AG20443 (cell line): ENCODE data around the gene MCMBP.
"Not testable (repeated sequence)": the region's sequence is repeated elsewhere in the genome, so short reads cannot be mapped to it uniquely, and the experiment has no call there.

ENCODE experiments used
- DNase-seq: peaks from one replicate; pipeline ENCODE4 v3.0.0; 2012; ENCODE audit warnings: low spot score, mixed read lengths

The MCMBP gene

GRCh38 chr10:119872860-119873681, 428 bp upstream of the MCMBP start:
- DNase-seq = peak; percentile 95

DNA sequence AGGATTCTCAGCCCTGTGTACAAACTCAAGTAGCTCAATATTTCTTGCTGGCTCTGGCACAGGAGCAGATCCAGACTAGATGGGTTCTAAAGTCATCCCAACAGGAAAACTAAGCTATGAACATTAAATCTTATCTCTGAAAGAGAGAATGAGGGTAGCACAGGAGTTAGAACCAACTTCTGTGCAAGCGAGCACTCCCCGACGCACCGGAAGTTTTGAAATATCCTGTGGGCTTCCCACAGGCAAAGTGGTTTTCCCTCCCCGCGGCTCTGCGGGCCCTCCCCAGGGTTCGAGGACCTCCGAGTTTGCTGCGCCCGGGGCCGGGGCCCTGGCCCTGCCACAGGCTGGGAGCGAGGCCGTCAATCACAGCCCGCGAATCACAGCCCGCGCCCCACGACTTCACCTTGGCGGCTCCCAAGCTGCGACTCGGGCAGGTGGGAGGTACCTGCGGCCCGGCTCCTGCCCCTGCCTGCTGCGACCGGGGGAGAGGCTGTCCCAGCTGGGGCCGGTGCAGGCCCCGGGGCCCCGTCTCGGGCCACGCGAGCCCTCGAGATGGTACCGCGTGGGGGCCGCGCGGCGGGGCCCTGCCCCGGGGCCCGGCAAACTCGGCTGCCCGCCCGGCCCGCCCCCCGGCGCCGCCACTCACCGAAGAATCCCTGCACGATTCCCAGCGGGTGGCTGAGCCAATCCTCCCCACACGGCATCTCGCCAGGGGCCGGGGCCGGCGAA, 598 bp downstream of the MCMBP start:
- peak; percentile 58 for DNase-seq

DNA sequence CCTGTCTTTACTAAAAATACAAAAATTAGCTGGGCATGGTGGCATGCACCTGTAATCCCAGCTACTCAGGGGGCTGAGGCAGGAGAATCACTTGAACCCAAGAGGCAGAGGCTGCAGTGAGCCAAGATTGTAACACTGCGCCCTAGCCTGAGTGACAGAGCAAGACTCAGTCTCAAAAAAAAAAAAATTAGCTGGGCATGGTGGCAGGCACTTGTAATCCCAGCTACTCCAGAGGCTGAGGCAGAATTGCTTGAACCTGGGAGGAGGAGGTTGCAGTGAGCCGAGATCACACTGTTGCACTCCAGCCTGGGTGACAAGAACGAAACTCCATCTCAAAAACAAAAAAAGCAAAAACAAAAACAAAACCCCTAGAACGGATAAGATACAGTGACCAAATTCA, 3.2 kb downstream of the MCMBP start:
- not testable (repeated sequence) for DNase-seq

DNA sequence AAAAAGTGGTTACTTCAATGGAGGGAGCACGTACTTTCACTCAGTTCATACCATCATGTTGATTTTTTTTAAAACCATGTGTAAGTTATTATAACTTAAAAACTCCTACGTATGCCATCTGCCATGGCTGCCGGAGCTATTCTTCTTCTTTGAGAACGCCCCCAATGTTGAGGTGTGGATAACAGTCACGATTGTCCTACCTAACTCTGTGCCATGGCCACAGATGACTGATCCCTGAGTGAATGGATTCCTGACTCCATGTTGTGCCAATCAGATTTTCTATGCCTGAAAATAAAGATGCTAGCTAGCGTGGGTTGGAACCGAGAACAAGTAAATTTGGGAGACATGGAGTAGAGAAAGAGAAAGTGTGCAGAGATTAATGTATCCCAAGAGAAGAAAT, 5.3 kb downstream of the MCMBP start:
- DNase-seq = no peak

- no peak for DNase-seq
Observed at GRCh38 chr10:119865699-119866240, 6.9 kb downstream of the MCMBP start.

DNA sequence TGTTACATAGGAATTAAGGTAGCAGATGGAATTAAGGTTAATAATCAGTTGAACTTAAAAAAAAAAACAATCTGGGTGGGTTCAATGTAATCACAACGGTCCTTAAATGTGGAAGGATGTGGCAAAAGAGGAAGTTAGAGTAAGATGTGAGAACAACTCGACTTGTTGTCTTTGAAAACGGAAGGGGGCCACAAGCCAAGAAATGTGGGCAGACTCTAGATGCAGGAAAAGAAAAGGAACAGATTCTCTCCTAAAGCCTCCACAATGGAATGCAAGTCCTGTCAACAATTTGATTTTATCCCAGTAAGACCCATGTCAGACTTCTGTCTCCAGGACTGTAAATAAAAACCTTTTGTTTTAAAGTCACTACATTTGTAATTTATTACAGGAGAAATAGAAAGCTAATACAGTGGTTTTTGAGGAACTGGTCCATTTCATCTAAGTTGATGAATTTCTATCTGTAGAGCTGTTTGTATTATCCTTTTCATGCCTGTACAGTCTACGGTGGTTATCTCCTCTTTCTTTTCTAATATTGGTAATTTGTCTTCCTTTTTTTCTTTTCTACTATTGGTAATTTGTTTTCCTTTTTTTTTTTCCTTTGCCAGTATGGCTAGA, 8.6 kb downstream of the MCMBP start:
- DNase-seq = no peak

DNA sequence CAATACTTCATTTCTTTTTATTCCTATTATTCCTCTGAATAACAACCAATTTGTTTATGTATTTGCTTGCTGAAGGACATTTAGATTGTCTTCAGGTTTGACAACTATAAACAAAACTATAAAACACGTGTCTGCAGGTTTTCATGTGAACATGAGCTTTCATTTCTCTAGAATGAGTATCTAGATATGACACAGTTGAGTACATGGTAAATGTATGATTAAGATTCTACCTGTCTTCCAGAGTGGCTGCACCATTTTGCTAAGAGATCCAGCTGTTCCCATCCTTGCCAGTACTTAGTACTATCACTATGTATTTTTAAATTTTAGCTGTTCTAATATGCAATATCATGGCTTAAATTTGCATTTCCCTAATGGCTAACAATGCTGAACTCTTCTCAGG, 10.1 kb downstream of the MCMBP start:
- DNase-seq = no peak

- DNase-seq = no peak
Observed at GRCh38 chr10:119860866-119861607, 11.6 kb downstream of the MCMBP start.

- peak; percentile 16 for DNase-seq
Observed at GRCh38 chr10:119859420-119860258, 13.0 kb downstream of the MCMBP start.

DNA sequence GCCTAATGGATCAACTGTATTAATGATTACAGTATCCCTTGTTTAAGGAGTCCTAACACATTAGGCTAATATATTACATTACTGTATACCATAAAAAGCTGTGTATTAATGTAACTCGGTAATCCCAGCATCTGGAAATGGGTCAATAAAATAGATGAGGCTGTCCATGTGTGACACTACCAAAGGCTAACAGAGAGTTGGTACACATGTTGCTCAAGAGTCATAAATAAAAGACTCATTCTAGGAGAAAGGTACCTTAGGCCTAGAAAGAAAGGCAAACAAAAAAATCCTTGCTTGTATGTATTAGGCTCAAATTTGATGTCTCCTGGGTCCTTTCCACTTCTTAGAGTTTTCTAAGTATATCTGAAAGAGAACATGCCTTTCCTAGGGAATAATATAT, 14.6 kb downstream of the MCMBP start:
- no peak for DNase-seq

GRCh38 chr10:119853574-119853973, 19.1 kb downstream of the MCMBP start:
- no peak for DNase-seq

- no peak for DNase-seq
Observed at GRCh38 chr10:119852822-119853221, 19.8 kb downstream of the MCMBP start.

- DNase-seq = no peak
Observed at GRCh38 chr10:119852277-119852676, 20.4 kb downstream of the MCMBP start.

DNA sequence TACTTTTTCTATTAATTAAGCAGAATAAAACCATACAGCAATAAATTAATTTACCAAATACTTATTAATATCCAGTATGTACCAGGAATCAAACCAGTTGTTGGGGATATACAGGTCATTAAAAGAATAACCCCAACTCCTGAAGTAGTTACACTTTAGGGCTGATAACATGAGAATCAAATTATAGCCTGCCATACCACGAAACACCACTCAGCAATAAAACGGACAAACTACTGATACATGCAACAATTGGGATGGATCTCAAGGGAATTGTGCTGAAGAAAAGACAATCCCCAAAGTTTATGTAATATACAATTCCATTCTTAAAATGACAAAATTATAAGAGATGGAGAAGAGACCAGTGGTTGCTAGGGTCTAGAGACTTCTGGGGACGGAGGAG, 22.7 kb downstream of the MCMBP start:
- DNase-seq = no peak

DNA sequence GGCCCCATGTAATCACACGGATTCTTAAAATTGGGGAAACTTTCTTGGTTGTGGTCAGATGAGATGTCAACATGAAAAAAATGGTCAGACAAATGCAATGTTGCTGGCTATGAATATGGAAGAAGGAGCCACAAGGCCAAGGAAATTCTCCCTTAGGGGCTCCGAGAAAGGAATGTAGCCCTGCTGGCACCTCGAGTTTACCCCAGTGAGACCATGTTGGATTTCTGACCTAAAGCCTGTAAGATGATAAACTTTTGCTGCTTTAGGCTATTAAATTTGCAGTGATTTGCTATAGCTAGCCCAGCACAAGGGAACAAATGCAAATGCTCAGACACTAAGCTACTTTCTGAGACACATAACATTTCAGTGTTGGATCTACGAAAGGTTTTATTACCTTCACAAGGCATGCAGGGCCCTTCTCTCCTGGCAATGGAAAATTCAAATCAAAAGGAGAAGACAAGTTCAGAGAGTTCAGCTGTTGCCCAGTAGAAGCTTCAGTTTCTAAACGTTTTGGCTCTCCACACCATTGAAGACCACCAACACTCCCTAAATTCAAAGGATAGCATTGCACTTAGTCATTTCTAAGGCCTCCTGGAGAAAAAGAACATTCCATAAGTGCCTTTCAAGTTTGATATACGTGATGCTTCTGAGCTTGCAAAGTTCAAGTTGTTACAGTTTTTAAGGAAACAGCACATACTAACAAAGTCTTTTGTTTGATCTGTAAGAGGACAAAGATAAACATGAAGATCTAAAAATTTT, 23.4 kb downstream of the MCMBP start:
- peak; percentile 50 for DNase-seq

DNA sequence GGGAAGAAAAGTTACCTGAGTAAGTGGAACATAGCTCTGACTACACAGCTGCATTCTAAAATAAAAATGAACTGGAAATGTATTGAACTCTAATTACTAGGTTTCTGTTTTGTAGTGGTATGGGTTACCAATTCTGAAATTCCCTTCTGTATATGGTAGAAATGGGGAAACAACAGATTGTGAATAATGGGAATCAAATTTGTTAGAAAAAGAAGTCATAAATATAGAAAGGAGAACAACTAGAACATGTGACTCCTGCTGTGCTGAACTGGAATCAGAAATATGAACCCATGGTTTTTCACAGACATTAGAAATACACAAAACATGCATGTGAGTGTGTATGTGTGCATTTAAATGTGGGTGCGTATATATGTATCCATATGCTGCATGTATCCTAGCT, 27.0 kb downstream of the MCMBP start:
- no peak for DNase-seq

DNA sequence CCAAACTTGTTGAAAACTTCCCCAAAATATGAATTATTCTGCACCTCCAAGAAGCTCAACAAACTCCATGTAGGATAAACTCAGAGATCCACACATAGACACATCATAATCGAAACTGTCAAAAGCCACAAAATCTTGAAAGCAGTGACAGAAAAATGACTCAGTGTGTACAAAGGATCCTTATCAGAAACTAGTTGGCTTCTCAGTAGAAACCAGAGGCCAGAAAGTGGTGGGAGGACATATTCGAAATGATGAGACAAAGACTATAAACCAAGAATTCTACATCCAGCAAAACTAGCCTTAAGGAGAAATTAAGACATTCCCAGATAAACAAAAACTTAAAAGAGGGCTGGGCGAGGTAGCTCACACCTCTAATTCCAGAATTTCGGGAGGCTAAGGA, 38.5 kb downstream of the MCMBP start:
- DNase-seq = no peak

DNA sequence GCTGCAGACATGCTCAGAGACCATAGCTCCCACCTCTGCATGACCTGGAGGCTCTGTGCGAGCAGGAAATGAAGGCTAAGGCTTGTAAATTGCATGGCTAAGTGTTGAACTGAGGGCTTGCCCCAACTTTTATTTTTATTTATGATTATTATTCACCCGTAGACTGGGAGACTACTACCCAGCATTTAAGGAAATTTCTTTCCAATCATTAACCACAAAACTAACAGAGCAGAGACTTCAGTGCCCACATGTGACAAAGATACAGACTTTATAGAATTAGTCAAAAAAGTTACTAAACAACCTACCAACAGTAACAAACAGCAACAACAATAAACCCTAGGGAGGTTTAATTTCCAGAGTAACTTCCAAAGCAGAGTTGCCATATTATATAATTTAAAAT, 39.7 kb downstream of the MCMBP start:
- DNase-seq = no peak

- no peak for DNase-seq
Observed at GRCh38 chr10:119831656-119832055, 41.0 kb downstream of the MCMBP start.

DNA sequence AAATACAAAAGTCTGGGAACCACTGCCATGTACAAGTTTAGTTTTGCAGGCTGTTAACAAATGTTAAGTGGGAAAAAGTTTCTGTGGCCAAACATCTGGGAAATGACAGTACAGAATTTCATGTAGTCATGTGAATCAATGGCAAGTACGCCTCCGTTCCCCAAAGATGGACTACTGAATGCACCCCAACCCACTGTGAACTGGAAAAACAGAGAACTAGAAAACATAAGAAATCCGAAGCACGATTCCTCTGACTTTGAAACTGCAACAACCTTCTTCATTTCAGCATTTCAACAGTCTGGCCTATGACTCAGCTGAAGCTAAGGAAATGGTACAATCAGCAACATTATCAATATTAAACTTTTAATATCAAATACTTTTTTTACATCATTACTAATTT, 41.8 kb downstream of the MCMBP start:
- DNase-seq = no peak
